ENCODE results near the gene KIF2C. TPM values are rescaled to one million over a fixed set of nuclear protein-coding genes. Genes with fewer than 3 reads are reported as not detected.

Gene KIF2C
- polyA plus RNA-seq, 1 donor from 2014 or later, result 1.5 TPM

DNA sequence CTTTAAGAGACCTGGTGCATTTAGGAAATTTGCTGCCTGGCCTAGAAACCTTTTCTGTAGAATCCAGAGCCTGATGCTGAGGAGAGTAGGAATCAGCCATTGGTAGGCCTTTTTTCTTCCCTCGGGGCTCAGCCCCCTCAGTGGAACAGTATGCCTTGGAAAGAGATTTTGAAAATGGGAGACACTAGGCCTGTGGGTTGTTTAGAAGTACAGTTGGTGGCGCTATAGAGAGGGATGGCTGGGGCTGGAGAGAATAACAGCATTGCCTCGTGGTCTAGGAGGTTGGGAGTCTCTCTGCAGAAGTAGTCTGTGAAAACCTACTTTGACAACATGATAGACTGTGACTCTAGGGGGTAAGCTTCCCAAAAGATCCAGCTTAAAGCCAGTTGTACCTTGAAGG is 8.2 kb downstream of the KIF2C start:
- no peaks in the 10 kb centered on the region for H3K79me2 ChIP-seq (replicated peaks; ENCODE audit: insufficient read depth, low read length)
- TF ChIP-seq, protein P1, sequence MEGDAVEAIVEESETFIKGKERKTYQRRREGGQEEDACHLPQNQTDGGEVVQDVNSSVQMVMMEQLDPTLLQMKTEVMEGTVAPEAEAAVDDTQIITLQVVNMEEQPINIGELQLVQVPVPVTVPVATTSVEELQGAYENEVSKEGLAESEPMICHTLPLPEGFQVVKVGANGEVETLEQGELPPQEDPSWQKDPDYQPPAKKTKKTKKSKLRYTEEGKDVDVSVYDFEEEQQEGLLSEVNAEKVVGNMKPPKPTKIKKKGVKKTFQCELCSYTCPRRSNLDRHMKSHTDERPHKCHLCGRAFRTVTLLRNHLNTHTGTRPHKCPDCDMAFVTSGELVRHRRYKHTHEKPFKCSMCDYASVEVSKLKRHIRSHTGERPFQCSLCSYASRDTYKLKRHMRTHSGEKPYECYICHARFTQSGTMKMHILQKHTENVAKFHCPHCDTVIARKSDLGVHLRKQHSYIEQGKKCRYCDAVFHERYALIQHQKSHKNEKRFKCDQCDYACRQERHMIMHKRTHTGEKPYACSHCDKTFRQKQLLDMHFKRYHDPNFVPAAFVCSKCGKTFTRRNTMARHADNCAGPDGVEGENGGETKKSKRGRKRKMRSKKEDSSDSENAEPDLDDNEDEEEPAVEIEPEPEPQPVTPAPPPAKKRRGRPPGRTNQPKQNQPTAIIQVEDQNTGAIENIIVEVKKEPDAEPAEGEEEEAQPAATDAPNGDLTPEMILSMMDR (IDR thresholded peaks at IDR 0.05; ENCODE audit: poor library complexity, severe bottlenecking), result no peak
- TF ChIP-seq MXI1 (conservative IDR thresholded peaks at IDR 0.05; ENCODE audit: poor library complexity, severe bottlenecking) (no peak), RAD21 (conservative IDR thresholded peaks at IDR 0.05) (no peak), POLR2AphosphoS5 (IDR thresholded peaks at IDR 0.05) (no peak), TAF1 (IDR thresholded peaks at IDR 0.05; ENCODE audit: low read depth) (no peak), EZH2 (IDR thresholded peaks at IDR 0.05; ENCODE audit: borderline replicate concordance, insufficient read depth, low read length, poor library complexity, severe bottlenecking) (no peak), EP300 (conservative IDR thresholded peaks at IDR 0.05; ENCODE audit: poor library complexity, severe bottlenecking) (no peak), SMC3 (conservative IDR thresholded peaks at IDR 0.05; ENCODE audit: poor library complexity) (no peak)
- TF ChIP-seq, protein P2, sequence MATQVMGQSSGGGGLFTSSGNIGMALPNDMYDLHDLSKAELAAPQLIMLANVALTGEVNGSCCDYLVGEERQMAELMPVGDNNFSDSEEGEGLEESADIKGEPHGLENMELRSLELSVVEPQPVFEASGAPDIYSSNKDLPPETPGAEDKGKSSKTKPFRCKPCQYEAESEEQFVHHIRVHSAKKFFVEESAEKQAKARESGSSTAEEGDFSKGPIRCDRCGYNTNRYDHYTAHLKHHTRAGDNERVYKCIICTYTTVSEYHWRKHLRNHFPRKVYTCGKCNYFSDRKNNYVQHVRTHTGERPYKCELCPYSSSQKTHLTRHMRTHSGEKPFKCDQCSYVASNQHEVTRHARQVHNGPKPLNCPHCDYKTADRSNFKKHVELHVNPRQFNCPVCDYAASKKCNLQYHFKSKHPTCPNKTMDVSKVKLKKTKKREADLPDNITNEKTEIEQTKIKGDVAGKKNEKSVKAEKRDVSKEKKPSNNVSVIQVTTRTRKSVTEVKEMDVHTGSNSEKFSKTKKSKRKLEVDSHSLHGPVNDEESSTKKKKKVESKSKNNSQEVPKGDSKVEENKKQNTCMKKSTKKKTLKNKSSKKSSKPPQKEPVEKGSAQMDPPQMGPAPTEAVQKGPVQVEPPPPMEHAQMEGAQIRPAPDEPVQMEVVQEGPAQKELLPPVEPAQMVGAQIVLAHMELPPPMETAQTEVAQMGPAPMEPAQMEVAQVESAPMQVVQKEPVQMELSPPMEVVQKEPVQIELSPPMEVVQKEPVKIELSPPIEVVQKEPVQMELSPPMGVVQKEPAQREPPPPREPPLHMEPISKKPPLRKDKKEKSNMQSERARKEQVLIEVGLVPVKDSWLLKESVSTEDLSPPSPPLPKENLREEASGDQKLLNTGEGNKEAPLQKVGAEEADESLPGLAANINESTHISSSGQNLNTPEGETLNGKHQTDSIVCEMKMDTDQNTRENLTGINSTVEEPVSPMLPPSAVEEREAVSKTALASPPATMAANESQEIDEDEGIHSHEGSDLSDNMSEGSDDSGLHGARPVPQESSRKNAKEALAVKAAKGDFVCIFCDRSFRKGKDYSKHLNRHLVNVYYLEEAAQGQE (IDR thresholded peaks at IDR 0.05; ENCODE audit: borderline replicate concordance), result no peak
- H4K20me1 ChIP-seq (ENCODE audit: insufficient read depth), result no peaks in the 10 kb centered on the region
- H3K4me3 ChIP-seq (ENCODE audit: low read length), result no peak overlapping the region
- H3K9me3 ChIP-seq (ENCODE audit: low read length), result no peaks in the 10 kb centered on the region
- no peak overlapping the region for H2AFZ ChIP-seq (ENCODE audit: low read depth, low read length)
- H3F3A ChIP-seq (ENCODE audit: insufficient read depth, low read length, poor library complexity, severe bottlenecking), result no peaks in the 10 kb centered on the region
- H3K9ac ChIP-seq (ENCODE audit: low read length), result no peak overlapping the region
- H3K36me3 ChIP-seq (ENCODE audit: insufficient read depth, low read length), result no peaks in the 10 kb centered on the region
- H3K27me3 ChIP-seq (ENCODE audit: insufficient read depth, low read depth, low read length), result no peaks in the 10 kb centered on the region
- H3K9me2 ChIP-seq (ENCODE audit: insufficient read depth, low read length), result no peaks in the 10 kb centered on the region
- no peak overlapping the region for H3K27ac ChIP-seq (ENCODE audit: low read length)
- H3K4me2 ChIP-seq (ENCODE audit: low read length), result no peak overlapping the region

DNA sequence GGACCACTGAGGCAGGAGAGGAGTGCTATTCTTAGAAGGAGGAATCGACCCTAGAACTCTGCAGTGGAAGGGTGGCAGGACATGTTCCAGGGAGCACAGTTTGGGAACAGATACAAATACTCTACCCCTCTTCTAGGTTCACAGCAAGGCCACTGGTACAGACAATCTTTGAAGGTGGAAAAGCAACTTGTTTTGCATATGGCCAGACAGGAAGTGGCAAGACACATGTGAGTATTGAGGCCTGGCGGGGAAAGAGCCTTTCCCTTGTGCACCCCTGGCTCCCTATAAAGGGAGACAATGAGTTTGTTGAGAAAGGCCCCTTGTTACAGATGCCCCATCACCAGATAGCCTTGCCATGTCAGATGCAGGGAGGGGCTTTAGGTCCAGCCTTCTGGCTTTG is 17.8 kb downstream of the KIF2C start:
- TF ChIP-seq TAF1 (IDR thresholded peaks at IDR 0.05; ENCODE audit: low read depth), result no peak
- no peak for TF ChIP-seq EZH2 (IDR thresholded peaks at IDR 0.05; ENCODE audit: borderline replicate concordance, insufficient read depth, low read length, poor library complexity, severe bottlenecking)
- no peak overlapping the region for H3K27ac ChIP-seq (ENCODE audit: low read length)
- no peaks in the 10 kb centered on the region for H3F3A ChIP-seq (ENCODE audit: insufficient read depth, low read length, poor library complexity, severe bottlenecking)
- H4K20me1 ChIP-seq (ENCODE audit: insufficient read depth), result no peaks in the 10 kb centered on the region
- no peak overlapping the region for H3K4me3 ChIP-seq (ENCODE audit: low read length)
- no peaks in the 10 kb centered on the region for H3K79me2 ChIP-seq (replicated peaks; ENCODE audit: insufficient read depth, low read length)
- H2AFZ ChIP-seq (ENCODE audit: low read depth, low read length), result no peak overlapping the region
- no peaks in the 10 kb centered on the region for H3K9me3 ChIP-seq (ENCODE audit: low read length)
- no peaks in the 10 kb centered on the region for H3K27me3 ChIP-seq (ENCODE audit: insufficient read depth, low read depth, low read length)
- no peak overlapping the region for H3K4me2 ChIP-seq (ENCODE audit: low read length)
- H3K9ac ChIP-seq (ENCODE audit: low read length), result no peak overlapping the region
- H3K9me2 ChIP-seq (ENCODE audit: insufficient read depth, low read length), result no peaks in the 10 kb centered on the region
- no peaks in the 10 kb centered on the region for H3K36me3 ChIP-seq (ENCODE audit: insufficient read depth, low read length)

DNA sequence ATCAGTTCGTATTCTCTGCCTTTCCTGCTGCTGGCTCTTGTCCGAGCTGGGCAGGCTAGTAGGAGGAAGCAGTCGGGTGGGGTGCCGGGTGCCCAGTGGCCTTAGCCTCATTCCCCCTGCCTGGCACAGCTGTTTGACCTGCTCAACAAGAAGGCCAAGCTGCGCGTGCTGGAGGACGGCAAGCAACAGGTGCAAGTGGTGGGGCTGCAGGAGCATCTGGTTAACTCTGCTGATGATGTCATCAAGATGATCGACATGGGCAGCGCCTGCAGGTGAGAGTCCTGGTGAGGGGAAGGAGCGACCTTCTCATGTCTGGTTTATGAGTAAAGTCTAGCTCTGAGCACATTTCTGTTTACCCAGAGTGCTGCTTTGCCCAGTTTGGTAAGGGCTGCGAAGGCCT is 19.4 kb downstream of the KIF2C start:
- Histone ChIP-seq H3K79me2 (replicated peaks; ENCODE audit: insufficient read depth, low read length) (no peaks in the 10 kb centered on the region), H3K4me2 (ENCODE audit: low read length) (no peak overlapping the region), H3K9ac (ENCODE audit: low read length) (no peak overlapping the region), H3K4me3 (ENCODE audit: low read length) (no peak overlapping the region), H2AFZ (ENCODE audit: low read depth, low read length) (no peak overlapping the region), H3K36me3 (ENCODE audit: insufficient read depth, low read length) (no peaks in the 10 kb centered on the region), H3K27me3 (ENCODE audit: insufficient read depth, low read depth, low read length) (no peaks in the 10 kb centered on the region), H3K9me3 (ENCODE audit: low read length) (no peaks in the 10 kb centered on the region), H3K27ac (ENCODE audit: low read length) (no peak overlapping the region), H3K9me2 (ENCODE audit: insufficient read depth, low read length) (no peaks in the 10 kb centered on the region), H4K20me1 (ENCODE audit: insufficient read depth) (no peaks in the 10 kb centered on the region), H3F3A (ENCODE audit: insufficient read depth, low read length, poor library complexity, severe bottlenecking) (no peaks in the 10 kb centered on the region)
- no peak for TF ChIP-seq EP300 (conservative IDR thresholded peaks at IDR 0.05; ENCODE audit: poor library complexity, severe bottlenecking)
- TF ChIP-seq EZH2 (IDR thresholded peaks at IDR 0.05; ENCODE audit: borderline replicate concordance, insufficient read depth, low read length, poor library complexity, severe bottlenecking), result no peak
- no peak for TF ChIP-seq MXI1 (conservative IDR thresholded peaks at IDR 0.05; ENCODE audit: poor library complexity, severe bottlenecking)
- no peak for TF ChIP-seq TAF1 (IDR thresholded peaks at IDR 0.05; ENCODE audit: low read depth)
- TF ChIP-seq, protein P2 (IDR thresholded peaks at IDR 0.05; ENCODE audit: borderline replicate concordance), result no peak
- no peak for TF ChIP-seq SMC3 (conservative IDR thresholded peaks at IDR 0.05; ENCODE audit: poor library complexity)
- TF ChIP-seq, protein P1 (IDR thresholded peaks at IDR 0.05; ENCODE audit: poor library complexity, severe bottlenecking), result no peak
- no peak for TF ChIP-seq POLR2AphosphoS5 (IDR thresholded peaks at IDR 0.05)
- no peak for TF ChIP-seq RAD21 (conservative IDR thresholded peaks at IDR 0.05)

Data from neural cell (in vitro differentiated cells).